Measurements from ENCODE around the gene TLCD2. TPM values are rescaled to one million over a fixed set of nuclear protein-coding genes. Genes with fewer than 3 reads are reported as not detected.
"Not testable (repeated sequence)": the region's sequence is repeated elsewhere in the genome, so short reads cannot be mapped to it uniquely, and the experiment has no call there.

The TLCD2 gene
- total and polyA plus RNA-seq, 4 donors, result 1.2 to 7.3 (median 3.4) TPM

GRCh38 chr17:1653735-1654134, 56.4 kb downstream of the TLCD2 start:
- WGBS, result 97% methylated on average over 14 of the region's 14 CpGs
- H3K27me3 ChIP-seq (ENCODE audit: control insufficient read depth in 4 of 4, insufficient read depth in 4 of 4, low read length in 3 of 4), result no peaks in the 10 kb centered on the region
- peaks cover 22 to 71% (median 62%) of the 10 kb centered on the region in 4 donors for H3K36me3 ChIP-seq (ENCODE audit: control insufficient read depth in 4 of 4, insufficient read depth in 3 of 4, low read depth in 1 of 4, low read length in 3 of 4)
- H3K9me3 ChIP-seq (ENCODE audit: control insufficient read depth in 4 of 4, low read length in 3 of 4), result no peaks in the 10 kb centered on the region
- no peak overlapping the region for H3K9ac ChIP-seq (ENCODE audit: low read depth in 1 of 2, low read length in 2 of 2)
- no peak for DNase-seq (ENCODE audit: low spot score)
- H3K4me1 ChIP-seq (ENCODE audit: control insufficient read depth in 4 of 4, insufficient read depth in 4 of 4, low read length in 3 of 4), result peaks cover 0 to 22% (median 19%) of the 10 kb centered on the region in 4 donors
- no peak for TF ChIP-seq CTCF (IDR thresholded peaks at IDR 0.05; ENCODE audit: low read depth, low read length, missing input control)
- no peak for TF ChIP-seq ATF3 (IDR thresholded peaks at IDR 0.05)
- no peak for TF ChIP-seq TAF1 (conservative IDR thresholded peaks at IDR 0.05)
- TF ChIP-seq YY1 (IDR thresholded peaks at IDR 0.05), result no peak
- no peak for TF ChIP-seq REST (IDR thresholded peaks at IDR 0.05)
- H3K27ac ChIP-seq (ENCODE audit: low read depth in 1 of 2, low read length in 2 of 2), result no peak overlapping the region
- H3K4me3 ChIP-seq (ENCODE audit: low read depth in 1 of 3, low read length in 3 of 3), result no peak overlapping the region

GRCh38 chr17:1652794-1653193, 57.4 kb downstream of the TLCD2 start:
- not testable (repeated sequence) for H3K27me3 ChIP-seq (ENCODE audit: control insufficient read depth in 4 of 4, insufficient read depth in 4 of 4, low read length in 3 of 4); H3K27ac ChIP-seq (ENCODE audit: low read depth in 1 of 2, low read length in 2 of 2); H3K9ac ChIP-seq (ENCODE audit: low read depth in 1 of 2, low read length in 2 of 2); H3K9me3 ChIP-seq (ENCODE audit: control insufficient read depth in 4 of 4, low read length in 3 of 4); H3K4me3 ChIP-seq (ENCODE audit: low read depth in 1 of 3, low read length in 3 of 3); DNase-seq (ENCODE audit: low spot score)
- 72% methylated on average over 7 of the region's 7 CpGs for WGBS
- Histone ChIP-seq H3K4me1 (ENCODE audit: control insufficient read depth in 4 of 4, insufficient read depth in 4 of 4, low read length in 3 of 4) (peaks cover 2 to 31% (median 26%) of the 10 kb centered on the region in 4 donors), H3K36me3 (ENCODE audit: control insufficient read depth in 4 of 4, insufficient read depth in 3 of 4, low read depth in 1 of 4, low read length in 3 of 4) (peaks cover 17 to 62% (median 53%) of the 10 kb centered on the region in 4 donors)

Other genes starting within 250 kb of the TLCD2 start
- gene MYO1C, start 217.7 kb downstream of the TLCD2 start, total RNA-seq, result 10 to 100 TPM; 20.3 to 61.7 TPM
- 10 to 100 TPM; 22.9 to 33.6 TPM for gene MYO1C, start 217.7 kb downstream of the TLCD2 start, polyA plus RNA-seq
- gene INPP5K, start 193.8 kb downstream of the TLCD2 start, total RNA-seq, result 10 to 100 TPM; 19.2 to 47.1 TPM
- 10 to 100 TPM in 1 of 2 donors, 1 to 10 TPM in 1; 9.9 to 12.5 TPM for gene INPP5K, start 193.8 kb downstream of the TLCD2 start, polyA plus RNA-seq
- 10 to 100 TPM; 14.2 to 14.7 TPM for gene PITPNA, start 147.6 kb downstream of the TLCD2 start, total RNA-seq
- gene PITPNA, start 147.6 kb downstream of the TLCD2 start, polyA plus RNA-seq, result 10 to 100 TPM in 1 of 2 donors, 1 to 10 TPM in 1; 7.4 to 21.3 TPM
- gene SLC43A2, start 81.5 kb downstream of the TLCD2 start, total RNA-seq, result 1 to 10 TPM; 4.8 to 7.9 TPM
- 1 to 10 TPM in 1 of 2 donors, under 1 TPM in 1; 0.63 to 4.7 TPM for gene SLC43A2, start 81.5 kb downstream of the TLCD2 start, polyA plus RNA-seq
- 10 to 100 TPM; 10.9 to 11.9 TPM for gene SCARF1, start 64.6 kb downstream of the TLCD2 start, total RNA-seq
- gene SCARF1, start 64.6 kb downstream of the TLCD2 start, polyA plus RNA-seq, result 1 to 10 TPM; 1.3 to 5.9 TPM
- 10 to 100 TPM; 26.5 to 47.4 TPM for gene RILP, start 60.5 kb downstream of the TLCD2 start, total RNA-seq
- gene RILP, start 60.5 kb downstream of the TLCD2 start, polyA plus RNA-seq, result 10 to 100 TPM in 1 of 2 donors, 1 to 10 TPM in 1; 7.9 to 18.5 TPM
- gene PRPF8, start 25.5 kb downstream of the TLCD2 start, total RNA-seq, result 100 to 1,000 TPM; 103 to 110 TPM
- gene PRPF8, start 25.5 kb downstream of the TLCD2 start, polyA plus RNA-seq, result 10 to 100 TPM; 50.2 to 61.1 TPM
- gene WDR81, start 14.3 kb upstream of the TLCD2 start, total RNA-seq, result 10 to 100 TPM; 39.2 to 41.8 TPM
- gene WDR81, start 14.3 kb upstream of the TLCD2 start, polyA plus RNA-seq, result 10 to 100 TPM; 12.3 to 26.8 TPM
- 100 to 1,000 TPM; 582 to 768 TPM for gene SERPINF2, start 32.5 kb upstream of the TLCD2 start, total RNA-seq
- 1,000 to 10,000 TPM in 1 of 2 donors, 100 to 1,000 TPM in 1; 477 to 1,248 TPM for gene SERPINF2, start 32.5 kb upstream of the TLCD2 start, polyA plus RNA-seq
- 1,000 to 10,000 TPM in 1 of 2 donors, 100 to 1,000 TPM in 1; 319 to 1,105 TPM for gene SERPINF1, start 51.7 kb upstream of the TLCD2 start, total RNA-seq
- 100 to 1,000 TPM; 742 to 798 TPM for gene SERPINF1, start 51.7 kb upstream of the TLCD2 start, polyA plus RNA-seq
- 1 to 10 TPM; 6.0 to 9.5 TPM for gene SMYD4, start 119.5 kb upstream of the TLCD2 start, total RNA-seq
- gene SMYD4, start 119.5 kb upstream of the TLCD2 start, polyA plus RNA-seq, result 1 to 10 TPM; 2.2 to 4.4 TPM
- 10 to 100 TPM; 11.9 to 29.5 TPM for gene RPA1, start 119.6 kb upstream of the TLCD2 start, total RNA-seq
- gene RPA1, start 119.6 kb upstream of the TLCD2 start, polyA plus RNA-seq, result 10 to 100 TPM in 1 of 2 donors, 1 to 10 TPM in 1; 9.2 to 11.9 TPM

Data from liver (tissue), 9 donors.